Endothelial cell of umbilical vein (primary cell): ENCODE measurements around the gene SIRT4. TPM values are rescaled to one million over a fixed set of nuclear protein-coding genes. Genes with fewer than 3 reads are reported as not detected.

Experiments
- BruUV-seq: library from RNA; stranded (reverse); fragments of 400-500 nt; replicated peaks from 2 replicates; lab custom pipeline; 2021; lab: Mats Ljungman, UMichigan
- CTCF ChIA-PET: fragments of 300-600, 350-600 bp; sonication (Branson Sonifier 250); formaldehyde crosslinking; loops from one replicate; lab custom pipeline; 2021; ENCODE audit warnings: antibody characterized with exemption, inconsistent platforms; lab: Charles Lee
- POLR2A ChIA-PET: fragments of 300-600, 350-600 bp; sonication (Branson Sonifier 250); formaldehyde crosslinking; loops from one replicate; lab custom pipeline; 2021; ENCODE audit warnings: antibody characterized with exemption, inconsistent platforms; lab: Charles Lee
- DNase-seq: peaks from one replicate; pipeline ENCODE4 v3.0.0-alpha.2; 2011; ENCODE audit warnings: low read depth, low spot score
- FAIRE-seq: peaks from 2 replicates; lab custom pipeline; 2011; peaks lifted over from hg19 to GRCh38; lab: Jason Lieb, UNC
- H2AFZ ChIP-seq: 2 replicates; pipeline ENCODE4 v1.6.0; 2012; ENCODE audit warnings: low read depth, low read length, control low read depth, inconsistent platforms
- H3K27ac ChIP-seq: 2 replicates; pipeline ENCODE4 v1.5.1; 2011; ENCODE audit warnings: low read depth, mild to moderate bottlenecking, control low read depth, low read length, moderate library complexity; ENCODE audit not compliant: insufficient read depth
- H3K27me3 ChIP-seq, 2 experiments: 2 replicates each; pipeline versions ENCODE4 v1.6.0 to v1.6.1; 2011; ENCODE audit warnings: low read length in 2 of 2, mixed read lengths in 1 of 2; ENCODE audit not compliant: control insufficient read depth in 2 of 2, insufficient read depth in 2 of 2
- H3K36me3 ChIP-seq, 2 experiments: 2 replicates in 1 of 2; 3 replicates in 1 of 2; pipeline ENCODE4 v1.5.1; 2011; ENCODE audit warnings: low read length in 2 of 2, mild to moderate bottlenecking in 1 of 2, moderate library complexity in 1 of 2; ENCODE audit not compliant: control insufficient read depth in 2 of 2, insufficient read depth in 2 of 2; ENCODE audit errors: extremely low read depth in 1 of 2
- H3K4me1 ChIP-seq: 3 replicates; pipeline ENCODE4 v1.5.1; 2011; ENCODE audit warnings: mild to moderate bottlenecking, low read length; ENCODE audit not compliant: control insufficient read depth, insufficient read depth; ENCODE audit errors: extremely low read depth
- H3K4me2 ChIP-seq: 2 replicates; pipeline ENCODE4 v1.6.1; 2011; ENCODE audit warnings: low read length, control low read depth, mixed read lengths; ENCODE audit not compliant: insufficient read depth
- H3K4me3 ChIP-seq, 3 experiments: fragments of 200-600 bp in 1 of 3; sonication (generic), shearing (Covaris generic) in 1 of 3; replicated peaks in 1 of 3; 2 replicates each; pipeline ENCODE4 v1.5.1; 2011 to 2016; ENCODE audit warnings: control low read depth in 3 of 3, low read length in 3 of 3, mild to moderate bottlenecking in 2 of 3, inconsistent platforms in 1 of 3, low read depth in 1 of 3, moderate library complexity in 1 of 3; ENCODE audit not compliant: insufficient read depth in 1 of 3
- H3K79me2 ChIP-seq: 2 replicates; pipeline ENCODE4 v1.6.0; 2012; ENCODE audit warnings: low read length, inconsistent platforms; ENCODE audit not compliant: control insufficient read depth, insufficient read depth
- H3K9ac ChIP-seq: replicated peaks from 2 replicates; pipeline ENCODE3; 2011; ENCODE audit warnings: low read length, control low read depth; ENCODE audit not compliant: insufficient read depth; ENCODE audit errors: extremely low read depth
- H3K9me1 ChIP-seq: replicated peaks from 3 replicates; pipeline ENCODE4 v1.6.0; 2011; ENCODE audit warnings: mild to moderate bottlenecking, low read length; ENCODE audit not compliant: control insufficient read depth, insufficient read depth; ENCODE audit errors: extremely low read depth
- H3K9me3 ChIP-seq: replicated peaks from 2 replicates; pipeline ENCODE4 v1.5.1; 2012; ENCODE audit warnings: low read length, inconsistent platforms; ENCODE audit not compliant: control insufficient read depth, insufficient read depth
- H4K20me1 ChIP-seq: replicated peaks from 2 replicates; pipeline ENCODE3; 2011; ENCODE audit warnings: mild to moderate bottlenecking, low read length; ENCODE audit not compliant: control insufficient read depth, insufficient read depth; ENCODE audit errors: extremely low read depth
- CTCF ChIP-seq, 2 donors: IDR thresholded peaks; 1 replicate in 1 of 2; 2 replicates in 1 of 2; pipeline ENCODE4 v1.5.1; 2011; ENCODE audit warnings: low read length in 2 of 2, mild to moderate bottlenecking in 2 of 2, moderate library complexity in 2 of 2, control low read depth in 1 of 2, inconsistent platforms in 1 of 2, low read depth in 1 of 2; ENCODE audit not compliant: insufficient read depth in 1 of 2; ENCODE audit errors: extremely low read depth in 1 of 2
- FOS ChIP-seq: IDR thresholded peaks from 2 replicates; pipeline ENCODE4 v1.6.1; 2011; ENCODE audit warnings: mild to moderate bottlenecking, low read length, moderate library complexity, borderline replicate concordance; ENCODE audit not compliant: insufficient read depth
- JUN ChIP-seq: IDR thresholded peaks from 2 replicates; pipeline ENCODE4 v1.6.1; 2011; ENCODE audit warnings: borderline replicate concordance, low read depth; ENCODE audit not compliant: insufficient read length, insufficient read depth
- MAX ChIP-seq: IDR thresholded peaks from 2 replicates; pipeline ENCODE4 v1.6.1; 2011; ENCODE audit not compliant: insufficient read depth, insufficient read length
- MYC ChIP-seq: IDR thresholded peaks from one replicate; pipeline ENCODE4 v1.6.1; 2011; ENCODE audit warnings: mild to moderate bottlenecking, low read depth, low read length
- POLR2A ChIP-seq: IDR thresholded peaks from 2 replicates; pipeline ENCODE4 v1.6.1; 2012; ENCODE audit warnings: low read depth, mild to moderate bottlenecking, control low read depth, low read length
- POLR2AphosphoS5 ChIP-seq: IDR thresholded peaks from 2 replicates; pipeline ENCODE4 v1.6.1; 2012; ENCODE audit warnings: low read depth, mild to moderate bottlenecking, control low read depth, low read length, moderate library complexity; ENCODE audit not compliant: insufficient read depth
- dilution Hi-C: fragments of 300-500 bp; cut with MboI; formaldehyde crosslinking; loops from one replicate; pipeline ENCODE4 v1.15.0; 2019; ENCODE audit warnings: low sequenced_read_pairs; ENCODE audit not compliant: extremely low pct_ligation_motif_present
- intact Hi-C: fragments of 100-400 bp; cut with micrococcal nuclease; formaldehyde crosslinking; loops from one replicate; pipeline ENCODE4 v1.10.0; 2022
- polyA plus RNA-seq, 4 experiments: library from polyadenylated mRNA; depleted of rRNA in 3 of 4; stranded (reverse) in 3 of 4; unstranded in 1 of 4; fragments of >200 nt; gene quantifications; 2 replicates each; pipeline versions ENCODE4 v1.2.1 to v1.2.3, GENCODE V29; 2011 to 2012; ENCODE audit warnings: missing spikeins in 1 of 4
- total RNA-seq: library from RNA; stranded (reverse); gene quantifications from 2 replicates; pipeline ENCODE4 v1.2.3, GENCODE V29; 2021

SIRT4 gene
- total and polyA plus RNA-seq, 2 donors (not counting 3 experiments of a cell fraction or from before 2014, with no cell fraction given), result 0.79 to 1.2 TPM

GRCh38 chr12:120356567-120357030, 54.5 kb downstream of the SIRT4 start:
- no peak for TF ChIP-seq POLR2A
- no peak for TF ChIP-seq MYC
- peak; percentile 89 to 91 for TF ChIP-seq CTCF (IDR thresholded peaks at IDR 0.05; ENCODE audit: extremely low read depth in 1 of 2, insufficient read depth in 1 of 2, low read depth in 1 of 2, low read length in 2 of 2)
- TF ChIP-seq MAX, result no peak
- no peak for TF ChIP-seq FOS
- no peak for TF ChIP-seq JUN
- TF ChIP-seq POLR2AphosphoS5, result no peak
- FAIRE-seq (peak; percentile 94), DNase-seq (peak; percentile 74)
- Histone ChIP-seq H3K79me2 (no peaks in the 10 kb centered on the region), H3K9me1 (no peaks in the 10 kb centered on the region), H3K4me2 (no peak overlapping the region), H3K9me3 (no peaks in the 10 kb centered on the region), H3K4me3 (no peak overlapping the region), H3K9ac (no peak overlapping the region), H3K27me3 (peaks cover 0 to 2% of the 10 kb centered on the region in 2 experiments), H2AFZ (no peak overlapping the region), H3K4me1 (no peaks in the 10 kb centered on the region), H3K27ac (no peak overlapping the region), H4K20me1 (no peaks in the 10 kb centered on the region), H3K36me3 (no peaks in the 10 kb centered on the region)
- intact Hi-C loops, result loop anchor here (1.0 to 2.0 kb wide), 3 partner anchors 74 to 110 kb away; partner anchors contain the start of gene COX6A1
- CTCF ChIA-PET, result interaction anchor here (0.6 to 1.7 kb wide), 14 partner anchors 10 to 110 kb away, joined by 3 to 17 read pairs (median 3); partner anchors contain the start of genes COX6A1 and PLA2G1B
- POLR2A ChIA-PET, result no interaction called here
- BruUV-seq, result no TSS peak
- dilution Hi-C loops, result no loop called here
